Right forelimb (tissue), 1 donor: ENCODE results near the gene GTF3C4.

Source experiments
- DNase-seq: peaks from one replicate; pipeline ENCODE4 v3.0.0-alpha.2; 2018

Gene GTF3C4

DNA sequence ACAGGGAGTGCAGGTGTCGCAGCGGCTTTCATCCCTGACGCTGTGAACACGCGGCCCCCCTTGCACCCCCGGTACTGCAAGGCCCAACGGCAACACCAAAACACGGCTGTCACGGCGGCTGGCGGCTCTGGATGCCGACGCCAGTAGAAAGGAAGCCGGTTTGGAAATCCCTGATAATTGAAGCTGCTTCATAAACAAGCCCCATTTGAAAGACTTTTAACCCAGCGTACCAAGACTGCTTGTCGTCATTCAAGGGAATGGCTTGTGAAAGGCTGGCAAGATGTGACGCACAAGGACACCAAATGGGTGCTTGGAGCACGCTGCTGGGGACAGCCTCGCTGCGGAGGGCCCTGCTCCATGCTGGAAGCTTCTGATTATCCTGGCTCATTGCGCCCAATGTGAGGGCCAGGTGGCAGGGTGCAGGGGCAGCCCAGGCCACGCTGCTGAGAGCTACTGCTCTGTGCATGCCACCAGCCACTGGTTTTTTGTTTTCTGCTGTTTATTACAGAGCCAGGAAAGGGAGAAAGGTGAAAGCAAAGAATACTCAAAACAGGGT, 63.1 kb downstream of the GTF3C4 start:
- no peak for DNase-seq

DNA sequence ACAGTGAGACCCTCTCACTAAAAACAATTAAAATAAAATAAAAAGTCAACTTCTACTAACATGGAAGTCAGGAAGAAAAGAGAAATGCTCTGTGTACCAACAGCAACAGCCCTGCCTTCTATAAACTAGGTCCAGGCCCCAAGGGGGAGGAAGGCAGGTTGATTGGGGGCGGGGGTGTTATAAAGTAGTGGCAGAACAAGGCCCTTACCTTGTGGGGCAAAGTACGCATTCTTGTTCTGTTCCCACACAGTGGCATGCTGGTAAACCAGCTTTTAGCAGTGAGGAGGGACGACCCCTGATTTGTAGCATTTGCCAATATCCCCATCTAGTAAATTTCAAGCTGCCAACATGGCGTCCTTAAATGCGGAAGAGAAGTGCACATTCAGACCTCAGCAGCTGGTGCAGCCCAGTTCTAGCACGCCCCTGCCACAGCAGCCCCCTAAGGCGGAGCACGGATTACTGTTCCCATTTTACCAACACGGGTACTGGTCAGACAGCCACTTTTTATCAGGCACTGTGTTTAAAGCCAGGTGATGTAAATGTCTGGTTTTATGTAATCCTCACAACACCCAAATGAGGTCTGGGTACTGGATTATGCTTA, 69.5 kb downstream of the GTF3C4 start:
- no peak for DNase-seq

DNA sequence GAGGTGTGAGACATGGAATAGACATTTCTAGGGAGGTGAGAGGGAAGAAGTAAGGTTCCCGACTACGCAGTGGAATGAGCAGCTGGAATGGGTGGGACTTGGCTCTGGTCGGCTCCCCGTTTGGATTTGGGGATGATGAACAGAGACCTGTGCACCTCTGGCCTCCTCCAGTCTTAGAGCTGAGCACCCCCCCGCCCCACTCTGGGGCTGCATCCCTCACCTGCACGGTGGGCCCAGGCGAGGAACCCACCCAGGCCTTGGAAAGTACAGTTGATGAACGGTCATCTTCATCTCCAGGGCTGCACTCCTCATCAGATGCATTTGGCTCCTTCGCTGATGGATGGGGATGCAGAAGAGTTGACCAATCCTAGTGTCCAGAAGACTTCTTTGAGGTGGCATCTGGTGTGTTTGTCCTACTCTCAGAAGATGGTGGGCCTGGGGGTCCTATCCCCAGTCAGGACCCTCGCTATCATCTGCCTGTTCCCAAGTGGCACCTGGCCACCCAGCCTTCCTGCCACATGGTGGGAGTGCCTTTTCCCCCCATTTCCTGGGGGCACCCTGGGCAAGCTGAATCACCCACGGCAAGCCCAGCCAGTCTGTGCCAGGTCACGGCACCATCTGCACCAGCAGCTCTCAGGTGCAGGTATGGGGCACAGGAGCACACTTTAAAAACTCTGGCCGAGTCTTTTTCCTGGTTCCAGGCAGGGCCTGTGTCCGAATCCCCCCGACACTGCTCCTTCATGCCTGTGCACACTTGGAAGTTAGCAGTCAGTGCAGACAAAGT, 70.5 kb downstream of the GTF3C4 start:
- no peak for DNase-seq

DNA sequence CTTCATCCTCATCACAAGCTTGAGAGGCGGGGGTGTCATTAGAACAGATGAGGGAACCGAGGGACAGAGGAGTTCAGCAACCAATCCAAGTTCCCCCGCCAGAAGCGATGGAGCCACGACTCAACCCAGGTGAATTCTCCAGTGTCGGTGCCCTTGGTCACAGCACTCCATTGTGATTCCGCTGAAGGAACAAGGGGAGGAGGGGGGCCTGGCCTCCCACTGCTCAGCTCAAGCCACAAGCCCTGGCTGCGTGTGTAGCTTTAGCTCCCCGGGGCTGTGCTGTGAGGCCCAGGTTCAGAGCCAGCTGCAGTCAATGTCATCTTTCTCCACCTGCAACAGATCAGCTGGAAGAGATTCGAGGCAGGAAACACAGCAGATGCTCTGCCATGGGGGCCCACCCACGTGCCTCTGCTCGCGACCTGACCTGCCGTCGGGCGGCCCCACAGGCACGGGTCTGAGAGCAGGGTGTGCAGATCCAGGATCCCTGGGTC, 72.6 kb downstream of the GTF3C4 start:
- DNase-seq, result no peak

DNA sequence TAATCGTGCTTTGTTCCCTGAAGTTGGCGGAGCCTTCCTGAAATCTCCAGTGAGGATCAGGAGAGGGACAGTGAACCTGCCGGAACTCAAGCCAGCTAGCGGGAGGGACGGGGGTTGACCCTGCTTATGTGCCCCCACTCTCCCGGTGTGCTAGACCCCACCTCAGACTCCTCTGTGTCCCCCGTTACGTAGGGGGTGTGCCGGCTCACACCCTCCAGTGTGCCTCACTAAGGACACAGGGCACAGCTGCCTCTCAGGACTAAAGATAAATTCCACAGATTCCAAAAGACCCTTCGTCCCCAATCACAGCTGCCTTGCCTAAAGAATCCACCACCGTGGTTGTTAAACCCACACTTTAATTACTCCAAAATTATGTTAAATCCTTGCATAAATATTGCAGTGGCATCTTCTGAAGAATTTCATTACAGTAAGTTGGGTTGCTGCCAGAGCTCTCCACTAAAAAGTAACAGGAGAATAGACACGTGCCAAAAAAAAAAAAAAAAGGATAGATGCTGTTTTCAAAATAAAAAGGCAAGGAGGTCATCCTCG, 73.7 kb downstream of the GTF3C4 start:
- no peak for DNase-seq
